Left ventricle myocardium inferior (tissue), 1 donor: ENCODE results near the gene AARS2. TPM values are rescaled to one million over a fixed set of nuclear protein-coding genes. Genes with fewer than 3 reads are reported as not detected.
A peak's percentile ranks its signal among the peaks of the same experiment; 100 is the strongest.

Source experiments
- DNase-seq: peaks from one replicate; pipeline ENCODE4 v3.0.0-alpha.2; 2020
- H3K27ac ChIP-seq: fragments of 200-600 bp; replicated peaks from 2 replicates; pipeline ENCODE4 v1.8.0; 2021
- H3K27me3 ChIP-seq: fragments of 200-600 bp; 2 replicates; pipeline ENCODE4 v1.8.0; 2021; ENCODE audit warnings: low read depth
- H3K36me3 ChIP-seq: fragments of 200-600 bp; 2 replicates; pipeline ENCODE4 v1.8.0; 2021
- H3K4me1 ChIP-seq: fragments of 200-600 bp; 2 replicates; pipeline ENCODE4 v1.8.0; 2021
- H3K4me3 ChIP-seq: fragments of 200-600 bp; 2 replicates; pipeline ENCODE4 v1.8.0; 2021; ENCODE audit warnings: mild to moderate bottlenecking, moderate library complexity
- H3K9me3 ChIP-seq: fragments of 200-600 bp; replicated peaks from 2 replicates; pipeline ENCODE4 v1.8.0; 2021
- intact Hi-C: fragments of 100-400 bp; cut with micrococcal nuclease; formaldehyde crosslinking; loops from one replicate; pipeline ENCODE4 v1.11.0; 2022
- total RNA-seq: library from RNA; stranded (reverse); fragmentation: NEBNext Ultra II Directional; extraction: Animal tissue kit (Norgen Biotek cat#: 25700); gene quantifications from one replicate; pipeline ENCODE4 v1.2.1, GENCODE V29; 2021
- TF ChIP-seq, protein P1 (sequence below): fragments of 200-600 bp; IDR thresholded peaks from 2 replicates; pipeline ENCODE4 v1.8.0; 2021; ENCODE audit warnings: antibody characterized with exemption, mild to moderate bottlenecking, borderline replicate concordance
- donor health status: DM: no; HTN: yes; CAD: no; lungs with severe emphysema.

The AARS2 gene
- total RNA-seq, 1 donor from 2014 or later, result 10.6 TPM

GRCh38 chr6:44269921-44270525, 43.1 kb downstream of the AARS2 start, which contains the start of gene TMEM151B:
TMEM151B (plus strand) TSS chr6:44270450; CDS start chr6:44270743, 293 bp downstream.
- no peak within 1 kb of the TSS for H3K27ac ChIP-seq
- no peaks in the 10 kb centered on the region for H3K36me3 ChIP-seq
- H3K4me3 ChIP-seq, result peak within 1 kb of the TSS; percentile 57
- peaks cover 11% of the 10 kb centered on the region for H3K4me1 ChIP-seq
- no peak for DNase-seq
- H3K9me3 ChIP-seq, result no peaks in the 10 kb centered on the region
- intact Hi-C loops, result no loop called here
- TF ChIP-seq, protein P1, sequence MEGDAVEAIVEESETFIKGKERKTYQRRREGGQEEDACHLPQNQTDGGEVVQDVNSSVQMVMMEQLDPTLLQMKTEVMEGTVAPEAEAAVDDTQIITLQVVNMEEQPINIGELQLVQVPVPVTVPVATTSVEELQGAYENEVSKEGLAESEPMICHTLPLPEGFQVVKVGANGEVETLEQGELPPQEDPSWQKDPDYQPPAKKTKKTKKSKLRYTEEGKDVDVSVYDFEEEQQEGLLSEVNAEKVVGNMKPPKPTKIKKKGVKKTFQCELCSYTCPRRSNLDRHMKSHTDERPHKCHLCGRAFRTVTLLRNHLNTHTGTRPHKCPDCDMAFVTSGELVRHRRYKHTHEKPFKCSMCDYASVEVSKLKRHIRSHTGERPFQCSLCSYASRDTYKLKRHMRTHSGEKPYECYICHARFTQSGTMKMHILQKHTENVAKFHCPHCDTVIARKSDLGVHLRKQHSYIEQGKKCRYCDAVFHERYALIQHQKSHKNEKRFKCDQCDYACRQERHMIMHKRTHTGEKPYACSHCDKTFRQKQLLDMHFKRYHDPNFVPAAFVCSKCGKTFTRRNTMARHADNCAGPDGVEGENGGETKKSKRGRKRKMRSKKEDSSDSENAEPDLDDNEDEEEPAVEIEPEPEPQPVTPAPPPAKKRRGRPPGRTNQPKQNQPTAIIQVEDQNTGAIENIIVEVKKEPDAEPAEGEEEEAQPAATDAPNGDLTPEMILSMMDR, result no peak
- H3K27me3 ChIP-seq, result peaks cover 71% of the 10 kb centered on the region

GRCh38 chr6:44269178-44269920, 43.8 kb downstream of the AARS2 start:
- no peak for DNase-seq
- Histone ChIP-seq H3K4me3 (no peak overlapping the region), H3K27me3 (peaks cover 64% of the 10 kb centered on the region), H3K36me3 (no peaks in the 10 kb centered on the region), H3K27ac (no peak overlapping the region), H3K9me3 (no peaks in the 10 kb centered on the region), H3K4me1 (peaks cover 18% of the 10 kb centered on the region)
- TF ChIP-seq, protein P1, result no peak
- intact Hi-C loops, result no loop called here

- H3K36me3 ChIP-seq, result no peaks in the 10 kb centered on the region
- intact Hi-C loops, result no loop called here
- H3K27me3 ChIP-seq, result peaks cover 52% of the 10 kb centered on the region
Observed at GRCh38 chr6:44268095-44268628, 45.0 kb downstream of the AARS2 start.

GRCh38 chr6:44267252-44267651, 45.9 kb downstream of the AARS2 start:
- TF ChIP-seq, protein P1, result no peak
- Histone ChIP-seq H3K4me1 (peaks cover 39% of the 10 kb centered on the region), H3K36me3 (no peaks in the 10 kb centered on the region), H3K9me3 (no peaks in the 10 kb centered on the region), H3K27me3 (peaks cover 43% of the 10 kb centered on the region), H3K27ac (no peak overlapping the region), H3K4me3 (no peak overlapping the region)
- no peak for DNase-seq
- intact Hi-C loops, result no loop called here

More at GRCh38 chr6:44268095-44268628, 45.0 kb downstream of the AARS2 start:
- no peak overlapping the region for H3K27ac ChIP-seq
- H3K4me1 ChIP-seq, result peaks cover 30% of the 10 kb centered on the region
- H3K9me3 ChIP-seq, result no peaks in the 10 kb centered on the region
- DNase-seq, result no peak
- TF ChIP-seq, protein P1, result peak; percentile 93
- H3K4me3 ChIP-seq, result no peak overlapping the region

GRCh38 chr6:44266347-44266746, 46.8 kb downstream of the AARS2 start:
- H3K4me3 ChIP-seq, result no peak overlapping the region
- TF ChIP-seq, protein P1, result no peak
- H3K27ac ChIP-seq, result no peak overlapping the region
- H3K27me3 ChIP-seq, result peaks cover 34% of the 10 kb centered on the region
- H3K9me3 ChIP-seq, result no peaks in the 10 kb centered on the region
- no peaks in the 10 kb centered on the region for H3K36me3 ChIP-seq
- intact Hi-C loops, result no loop called here
- H3K4me1 ChIP-seq, result peaks cover 39% of the 10 kb centered on the region
- no peak for DNase-seq
